Astrocyte of the spinal cord (primary cell): ENCODE measurements around the gene TCF15.

ENCODE experiments used
- DNase-seq: peaks from one replicate; pipeline ENCODE4 v3.0.0; 2011; ENCODE audit warnings: low read depth, low spot score
- H3K4me3 ChIP-seq: 2 replicates; pipeline ENCODE4 v1.5.1; 2011; ENCODE audit warnings: low read depth, mild to moderate bottlenecking, low read length, moderate library complexity
- in situ Hi-C: cut with HindIII; loops from 2 replicates; pipeline ENCODE4 v1.10.0; 2017; ENCODE audit warnings: low sequenced_read_pairs
- TF ChIP-seq, protein P1 (sequence below): IDR thresholded peaks from 2 replicates; pipeline ENCODE4 v1.5.1; 2012; ENCODE audit warnings: low read depth, mild to moderate bottlenecking, low read length, inconsistent platforms

TCF15 gene

GRCh38 chr20:622161-622560, 12.1 kb upstream of the TCF15 start:
- DNase-seq: no peak

GRCh38 chr20:621125-621756, 11.1 kb upstream of the TCF15 start:
- TF ChIP-seq, protein P1, sequence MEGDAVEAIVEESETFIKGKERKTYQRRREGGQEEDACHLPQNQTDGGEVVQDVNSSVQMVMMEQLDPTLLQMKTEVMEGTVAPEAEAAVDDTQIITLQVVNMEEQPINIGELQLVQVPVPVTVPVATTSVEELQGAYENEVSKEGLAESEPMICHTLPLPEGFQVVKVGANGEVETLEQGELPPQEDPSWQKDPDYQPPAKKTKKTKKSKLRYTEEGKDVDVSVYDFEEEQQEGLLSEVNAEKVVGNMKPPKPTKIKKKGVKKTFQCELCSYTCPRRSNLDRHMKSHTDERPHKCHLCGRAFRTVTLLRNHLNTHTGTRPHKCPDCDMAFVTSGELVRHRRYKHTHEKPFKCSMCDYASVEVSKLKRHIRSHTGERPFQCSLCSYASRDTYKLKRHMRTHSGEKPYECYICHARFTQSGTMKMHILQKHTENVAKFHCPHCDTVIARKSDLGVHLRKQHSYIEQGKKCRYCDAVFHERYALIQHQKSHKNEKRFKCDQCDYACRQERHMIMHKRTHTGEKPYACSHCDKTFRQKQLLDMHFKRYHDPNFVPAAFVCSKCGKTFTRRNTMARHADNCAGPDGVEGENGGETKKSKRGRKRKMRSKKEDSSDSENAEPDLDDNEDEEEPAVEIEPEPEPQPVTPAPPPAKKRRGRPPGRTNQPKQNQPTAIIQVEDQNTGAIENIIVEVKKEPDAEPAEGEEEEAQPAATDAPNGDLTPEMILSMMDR: no peak
- no peak for DNase-seq
- no peak overlapping the region for H3K4me3 ChIP-seq
- in situ Hi-C loops: no loop called here

More at GRCh38 chr20:622161-622560, 12.1 kb upstream of the TCF15 start:
- in situ Hi-C loops: no loop called here
- TF ChIP-seq, protein P1: no peak
- no peak overlapping the region for H3K4me3 ChIP-seq

- no peak for DNase-seq
- TF ChIP-seq, protein P1: no peak
- in situ Hi-C loops: no loop called here
- H3K4me3 ChIP-seq: no peak overlapping the region
Observed at GRCh38 chr20:620246-620645, 10.1 kb upstream of the TCF15 start.

DNA sequence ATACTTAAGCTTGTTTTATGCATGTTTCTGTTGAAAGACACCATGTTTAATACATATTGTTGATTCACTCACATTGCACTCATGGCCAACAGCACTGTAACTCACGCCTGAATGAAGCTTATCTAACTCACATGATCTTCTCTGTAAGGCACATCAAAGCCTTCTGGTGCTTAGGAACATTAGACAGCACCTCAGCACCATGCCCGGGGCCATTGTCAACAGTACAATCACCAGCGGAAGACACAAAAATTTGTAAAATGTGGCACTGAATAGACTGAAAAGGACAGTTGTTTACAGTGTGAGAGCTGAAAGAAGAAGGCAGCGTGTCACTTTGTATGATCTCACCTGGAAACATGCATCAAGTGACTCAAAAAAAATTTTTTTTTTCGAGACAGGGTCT, 8.9 kb upstream of the TCF15 start:
- DNase-seq: no peak
- in situ Hi-C loops: no loop called here
- no peak overlapping the region for H3K4me3 ChIP-seq
- TF ChIP-seq, protein P1: no peak

GRCh38 chr20:617934-618690, 8.0 kb upstream of the TCF15 start:
- DNase-seq: no peak
- no peak overlapping the region for H3K4me3 ChIP-seq
- in situ Hi-C loops: no loop called here
- TF ChIP-seq, protein P1: no peak

GRCh38 chr20:615514-615913, 5.4 kb upstream of the TCF15 start:
- in situ Hi-C loops: no loop called here
- no peak for DNase-seq

More at GRCh38 chr20:615514-615913, 5.4 kb upstream of the TCF15 start:
- H3K4me3 ChIP-seq: no peak overlapping the region
- TF ChIP-seq, protein P1: no peak
